ENCODE measurements around the gene NSD1.

NSD1 gene

DNA sequence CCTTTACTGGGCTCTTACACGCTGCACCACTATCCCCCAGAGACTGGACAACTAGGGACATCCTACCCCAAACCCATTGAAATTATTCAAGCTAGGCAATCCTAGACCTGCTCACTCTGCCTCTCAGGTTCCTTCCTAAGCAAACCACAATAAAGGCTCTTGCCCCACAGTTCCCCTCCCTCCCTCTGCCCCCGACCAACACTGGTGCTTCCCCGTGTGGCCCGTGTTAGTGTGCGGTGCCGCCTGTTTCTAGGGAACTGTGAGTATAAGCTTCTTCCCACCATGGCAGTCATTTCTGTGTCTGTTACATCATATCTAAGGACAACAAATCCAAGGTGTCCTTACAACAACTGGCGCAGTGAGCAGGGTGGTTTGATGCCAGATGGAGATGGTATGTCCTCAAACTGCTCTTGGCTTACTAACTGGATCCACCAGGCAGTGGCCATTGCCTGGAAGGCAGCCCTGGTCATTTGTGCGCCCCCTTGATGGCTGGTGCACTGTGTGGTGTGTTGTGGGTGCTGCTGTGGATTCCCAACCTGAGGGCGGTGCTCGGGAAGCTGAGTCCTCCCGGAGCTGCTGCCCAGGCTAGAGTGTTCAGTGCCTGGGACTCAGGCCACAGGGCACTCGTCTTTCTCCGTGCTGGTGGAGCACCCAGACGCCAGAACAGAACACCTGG is 186.5 kb downstream of the NSD1 start:
- H2BK120ac ChIP-seq (ENCODE audit: low read depth, low read length) = no peak overlapping the region
- H3K4me2 ChIP-seq (ENCODE audit: low read length, poor library complexity, severe bottlenecking) = no peak overlapping the region
- no peak overlapping the region for H4K8ac ChIP-seq (ENCODE audit: low read length)
- no peak overlapping the region for H2BK12ac ChIP-seq (ENCODE audit: low read length in 2 of 2)
- no peak for DNase-seq
- H3K4ac ChIP-seq (ENCODE audit: low read depth in 1 of 2, low read length in 2 of 2) = no peak overlapping the region
- no peak overlapping the region for H3K23ac ChIP-seq (ENCODE audit: low read length in 2 of 2)
- H2BK15ac ChIP-seq (ENCODE audit: low read depth, poor library complexity, severe bottlenecking) = no peak overlapping the region
- WGBS = 96% methylated on average over 14 of the region's 14 CpGs
- peaks cover 19% of the 10 kb centered on the region for H3K79me1 ChIP-seq (replicated peaks; ENCODE audit: low read length, poor library complexity, severe bottlenecking)
- H3K4me1 ChIP-seq (ENCODE audit: control insufficient read depth, insufficient read depth, low read depth, low read length) = peaks cover 4% of the 10 kb centered on the region
- H3K18ac ChIP-seq (ENCODE audit: low read depth in 1 of 2, low read length in 2 of 2) = no peak overlapping the region
- H2BK5ac ChIP-seq (ENCODE audit: low read depth, low read length, poor library complexity, severe bottlenecking) = no peak overlapping the region
- no peak overlapping the region for H2AFZ ChIP-seq (ENCODE audit: low read depth, low read length)
- H3K36me3 ChIP-seq (ENCODE audit: control insufficient read depth in 1 of 2, insufficient read depth in 2 of 2, low read depth in 1 of 2, low read length in 2 of 2) = peaks cover 20 to 21% of the 10 kb centered on the region in 2 experiments
- H3K9me3 ChIP-seq (ENCODE audit: control insufficient read depth, low read length) = no peaks in the 10 kb centered on the region
- no peak overlapping the region for H4K91ac ChIP-seq (ENCODE audit: low read length)
- H2AK5ac ChIP-seq (ENCODE audit: low read length, severe bottlenecking) = peak overlapping the region; percentile 30
- H3K9ac ChIP-seq (ENCODE audit: low read length) = no peak overlapping the region
- no peaks in the 10 kb centered on the region for H3K27me3 ChIP-seq (ENCODE audit: control insufficient read depth in 1 of 2, insufficient read depth in 1 of 2, low read length in 2 of 2)
- peak overlapping the region in 1 of 2 experiments; percentile 10 for H3K4me3 ChIP-seq (ENCODE audit: insufficient read depth in 1 of 2, low read depth in 1 of 2, low read length in 2 of 2)
- H3K27ac ChIP-seq (ENCODE audit: low read length, poor library complexity, severe bottlenecking) = no peak overlapping the region
- H3K14ac ChIP-seq (ENCODE audit: low read length in 2 of 2) = no peak overlapping the region

DNA sequence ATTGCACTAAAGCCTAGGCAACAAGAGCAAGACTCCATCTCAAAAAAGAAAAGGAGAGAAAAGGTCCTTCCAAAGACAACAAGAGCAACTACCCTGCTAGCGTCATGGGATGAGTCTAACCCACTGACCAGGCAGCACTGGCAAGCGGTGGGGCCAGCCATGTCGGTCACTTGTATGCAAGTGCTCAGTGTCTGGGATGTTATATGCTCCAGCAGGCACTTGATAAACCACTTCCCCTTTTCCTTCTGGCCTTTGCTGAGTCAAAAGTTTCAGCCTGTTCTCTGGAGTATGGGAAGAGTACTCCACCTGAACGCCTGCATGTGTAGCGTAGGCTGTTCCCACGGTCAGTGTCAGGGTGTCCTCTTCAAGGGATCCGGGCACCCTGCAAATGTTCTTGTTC is 187.3 kb downstream of the NSD1 start:
- no peak for DNase-seq
- no peak overlapping the region for H2BK120ac ChIP-seq (ENCODE audit: low read depth, low read length)
- no peaks in the 10 kb centered on the region for H3K9me3 ChIP-seq (ENCODE audit: control insufficient read depth, low read length)
- peaks cover 11% of the 10 kb centered on the region for H3K4me1 ChIP-seq (ENCODE audit: control insufficient read depth, insufficient read depth, low read depth, low read length)
- H3K18ac ChIP-seq (ENCODE audit: low read depth in 1 of 2, low read length in 2 of 2) = no peak overlapping the region
- H3K27me3 ChIP-seq (ENCODE audit: control insufficient read depth in 1 of 2, insufficient read depth in 1 of 2, low read length in 2 of 2) = no peaks in the 10 kb centered on the region
- H2BK12ac ChIP-seq (ENCODE audit: low read length in 2 of 2) = no peak overlapping the region
- H4K91ac ChIP-seq (ENCODE audit: low read length) = no peak overlapping the region
- H4K8ac ChIP-seq (ENCODE audit: low read length) = no peak overlapping the region
- no peak overlapping the region for H3K9ac ChIP-seq (ENCODE audit: low read length)
- no peak overlapping the region for H3K27ac ChIP-seq (ENCODE audit: low read length, poor library complexity, severe bottlenecking)
- H3K14ac ChIP-seq (ENCODE audit: low read length in 2 of 2) = no peak overlapping the region
- H3K79me1 ChIP-seq (replicated peaks; ENCODE audit: low read length, poor library complexity, severe bottlenecking) = peaks cover 17% of the 10 kb centered on the region
- no peak overlapping the region for H2AK5ac ChIP-seq (ENCODE audit: low read length, severe bottlenecking)
- no peak overlapping the region for H3K23ac ChIP-seq (ENCODE audit: low read length in 2 of 2)
- no peak overlapping the region for H2AFZ ChIP-seq (ENCODE audit: low read depth, low read length)
- no peak overlapping the region for H2BK15ac ChIP-seq (ENCODE audit: low read depth, poor library complexity, severe bottlenecking)
- WGBS = 97% methylated on average over 7 of the region's 7 CpGs
- peaks cover 20 to 21% of the 10 kb centered on the region in 2 experiments for H3K36me3 ChIP-seq (ENCODE audit: control insufficient read depth in 1 of 2, insufficient read depth in 2 of 2, low read depth in 1 of 2, low read length in 2 of 2)
- no peak overlapping the region for H3K4me2 ChIP-seq (ENCODE audit: low read length, poor library complexity, severe bottlenecking)
- no peak overlapping the region for H3K4ac ChIP-seq (ENCODE audit: low read depth in 1 of 2, low read length in 2 of 2)
- no peak overlapping the region for H2BK5ac ChIP-seq (ENCODE audit: low read depth, low read length, poor library complexity, severe bottlenecking)
- no peak overlapping the region for H3K4me3 ChIP-seq (ENCODE audit: insufficient read depth in 1 of 2, low read depth in 1 of 2, low read length in 2 of 2)

DNA sequence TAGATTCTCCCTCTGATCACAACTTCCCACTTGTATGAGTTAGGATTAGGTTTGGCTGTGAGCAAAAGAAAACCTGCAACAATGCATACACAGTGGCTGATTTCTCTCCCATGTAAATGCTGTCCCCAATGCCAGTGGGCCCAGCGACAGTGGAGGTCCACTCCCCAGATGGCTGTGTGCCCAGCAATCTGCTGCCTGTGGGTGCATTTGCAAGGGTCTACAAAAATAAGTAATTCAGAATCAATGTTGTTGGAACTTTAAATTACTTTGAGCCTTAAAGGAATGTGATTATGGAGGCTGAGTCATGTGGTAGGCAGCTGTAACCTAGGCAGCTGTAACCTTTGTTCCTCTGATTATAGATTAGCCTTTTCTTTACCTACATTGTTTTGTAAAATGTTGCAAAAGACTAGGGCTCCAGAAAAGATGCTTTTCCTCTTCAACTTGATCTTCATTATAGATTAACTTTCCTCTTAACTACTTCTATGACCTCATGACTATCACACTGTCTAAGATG is 192.4 kb downstream of the NSD1 start:
- DNase-seq = no peak
- Histone ChIP-seq H3K4me1 (ENCODE audit: control insufficient read depth, insufficient read depth, low read depth, low read length) (peaks cover 23% of the 10 kb centered on the region), H2BK12ac (ENCODE audit: low read length in 2 of 2) (no peak overlapping the region), H3K27ac (ENCODE audit: low read length, poor library complexity, severe bottlenecking) (peak overlapping the region; percentile 71), H3K9me3 (ENCODE audit: control insufficient read depth, low read length) (no peaks in the 10 kb centered on the region), H3K18ac (ENCODE audit: low read depth in 1 of 2, low read length in 2 of 2) (no peak overlapping the region), H2BK15ac (ENCODE audit: low read depth, poor library complexity, severe bottlenecking) (no peak overlapping the region), H2BK120ac (ENCODE audit: low read depth, low read length) (no peak overlapping the region), H3K36me3 (ENCODE audit: control insufficient read depth in 1 of 2, insufficient read depth in 2 of 2, low read depth in 1 of 2, low read length in 2 of 2) (peaks cover 13 to 23% of the 10 kb centered on the region in 2 experiments), H3K4me2 (ENCODE audit: low read length, poor library complexity, severe bottlenecking) (peak overlapping the region; percentile 19), H3K9ac (ENCODE audit: low read length) (peak overlapping the region; percentile 27), H3K4ac (ENCODE audit: low read depth in 1 of 2, low read length in 2 of 2) (no peak overlapping the region), H2BK5ac (ENCODE audit: low read depth, low read length, poor library complexity, severe bottlenecking) (no peak overlapping the region), H2AFZ (ENCODE audit: low read depth, low read length) (no peak overlapping the region), H3K14ac (ENCODE audit: low read length in 2 of 2) (no peak overlapping the region), H3K4me3 (ENCODE audit: insufficient read depth in 1 of 2, low read depth in 1 of 2, low read length in 2 of 2) (no peak overlapping the region), H4K91ac (ENCODE audit: low read length) (no peak overlapping the region), H3K23ac (ENCODE audit: low read length in 2 of 2) (no peak overlapping the region), H3K27me3 (ENCODE audit: control insufficient read depth in 1 of 2, insufficient read depth in 1 of 2, low read length in 2 of 2) (no peaks in the 10 kb centered on the region), H2AK5ac (ENCODE audit: low read length, severe bottlenecking) (no peak overlapping the region), H4K8ac (ENCODE audit: low read length) (no peak overlapping the region), H3K79me1 (replicated peaks; ENCODE audit: low read length, poor library complexity, severe bottlenecking) (peaks cover 10% of the 10 kb centered on the region)
- 71% methylated on average over 1 of the region's 1 CpG for WGBS

DNA sequence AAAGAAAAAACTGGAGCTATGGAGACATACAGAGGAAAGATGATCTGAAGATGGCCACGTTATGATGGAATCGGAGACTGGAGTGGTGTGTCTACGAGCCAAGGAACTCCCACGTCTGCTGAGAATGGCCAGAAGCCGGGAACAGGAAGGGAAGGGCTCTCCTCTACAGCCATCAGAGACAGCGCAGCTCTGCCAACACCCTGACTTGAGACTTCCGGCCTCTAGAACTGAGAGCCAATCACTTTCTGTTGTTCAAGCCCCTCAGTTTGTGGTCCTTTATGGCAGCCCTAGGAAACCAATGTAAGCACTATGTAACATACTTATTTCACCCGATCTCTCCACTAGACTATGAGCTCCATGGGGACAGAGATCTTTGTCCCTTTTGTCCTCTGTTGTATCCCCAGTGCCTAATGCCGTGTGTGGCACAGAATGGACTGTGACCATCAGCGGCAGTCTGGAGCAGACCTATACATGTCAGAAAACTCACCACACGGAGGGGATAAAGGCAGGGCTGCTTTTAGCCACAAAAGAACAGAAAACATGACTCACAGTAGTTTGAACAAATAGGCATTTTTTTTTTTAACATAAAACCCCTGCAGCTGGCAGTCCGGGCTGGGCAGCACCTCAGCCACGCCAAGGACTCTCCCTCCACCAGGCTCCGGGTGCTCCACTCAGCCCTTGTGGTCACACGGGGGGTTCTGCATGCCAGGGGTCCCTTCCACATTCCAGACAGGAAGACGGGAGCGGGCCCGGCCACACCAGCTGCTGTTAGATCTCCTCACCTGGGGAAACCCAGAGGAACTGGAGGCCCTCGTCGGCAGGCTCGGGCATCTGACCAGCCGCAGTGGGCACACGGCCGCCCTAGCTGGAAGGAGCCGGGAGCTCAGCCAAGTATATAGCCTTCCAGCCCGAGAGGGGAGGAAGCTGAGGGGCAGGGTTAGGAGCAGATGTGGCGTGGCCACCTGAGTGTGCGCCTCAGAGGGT is 194.3 kb downstream of the NSD1 start:
- peak overlapping the region; percentile 36 for H3K4me2 ChIP-seq (ENCODE audit: low read length, poor library complexity, severe bottlenecking)
- H3K4me3 ChIP-seq (ENCODE audit: insufficient read depth in 1 of 2, low read depth in 1 of 2, low read length in 2 of 2) = no peak overlapping the region
- H3K9me3 ChIP-seq (ENCODE audit: control insufficient read depth, low read length) = no peaks in the 10 kb centered on the region
- peaks cover 31 to 36% of the 10 kb centered on the region in 2 experiments for H3K36me3 ChIP-seq (ENCODE audit: control insufficient read depth in 1 of 2, insufficient read depth in 2 of 2, low read depth in 1 of 2, low read length in 2 of 2)
- no peak overlapping the region for H3K23ac ChIP-seq (ENCODE audit: low read length in 2 of 2)
- H2AK5ac ChIP-seq (ENCODE audit: low read length, severe bottlenecking) = peak overlapping the region; percentile 94
- no peak for DNase-seq
- peaks cover 22% of the 10 kb centered on the region for H3K4me1 ChIP-seq (ENCODE audit: control insufficient read depth, insufficient read depth, low read depth, low read length)
- H3K14ac ChIP-seq (ENCODE audit: low read length in 2 of 2) = no peak overlapping the region
- H4K91ac ChIP-seq (ENCODE audit: low read length) = peak overlapping the region; percentile 16
- H3K18ac ChIP-seq (ENCODE audit: low read depth in 1 of 2, low read length in 2 of 2) = no peak overlapping the region
- 93% methylated on average over 27 of the region's 28 CpGs for WGBS
- H2BK5ac ChIP-seq (ENCODE audit: low read depth, low read length, poor library complexity, severe bottlenecking) = peak overlapping the region; percentile 53
- no peak overlapping the region for H2AFZ ChIP-seq (ENCODE audit: low read depth, low read length)
- H3K27me3 ChIP-seq (ENCODE audit: control insufficient read depth in 1 of 2, insufficient read depth in 1 of 2, low read length in 2 of 2) = no peaks in the 10 kb centered on the region
- H4K8ac ChIP-seq (ENCODE audit: low read length) = peak overlapping the region; percentile 5
- peaks cover 25% of the 10 kb centered on the region for H3K79me1 ChIP-seq (replicated peaks; ENCODE audit: low read length, poor library complexity, severe bottlenecking)
- H3K27ac ChIP-seq (ENCODE audit: low read length, poor library complexity, severe bottlenecking) = peak overlapping the region; percentile 78
- peak overlapping the region; percentile 51 for H3K9ac ChIP-seq (ENCODE audit: low read length)
- no peak overlapping the region for H2BK12ac ChIP-seq (ENCODE audit: low read length in 2 of 2)
- H3K4ac ChIP-seq (ENCODE audit: low read depth in 1 of 2, low read length in 2 of 2) = no peak overlapping the region
- H2BK15ac ChIP-seq (ENCODE audit: low read depth, poor library complexity, severe bottlenecking) = no peak overlapping the region
- no peak overlapping the region for H2BK120ac ChIP-seq (ENCODE audit: low read depth, low read length)
